RWPE1 (cell line): ENCODE measurements around the gene PPARGC1A.

Experiments used
- CTCF ChIA-PET: fragments of 350-600 bp; sonication (Branson Sonifier 250); formaldehyde crosslinking; extraction: SDS; loops from one replicate; lab custom pipeline; 2021; lab: Yijun Ruan, JAX
- POLR2A ChIA-PET: fragments of 400-600 bp; formaldehyde crosslinking; extraction: SDS; loops from one replicate; lab custom pipeline; 2020; ENCODE audit warnings: antibody characterized with exemption; ENCODE audit not compliant: low non-redundant PET; lab: Yijun Ruan, JAX
- DNase-seq: peaks from one replicate; pipeline ENCODE4 v3.0.0; 2012; ENCODE audit warnings: low spot score
- H3K27ac ChIP-seq: fragments of 450-650 bp; 2 replicates; pipeline ENCODE4 v1.5.1; 2017
- TF ChIP-seq, protein P1 (sequence below): fragments of 450-650 bp; conservative IDR thresholded peaks from 2 replicates; pipeline ENCODE4 v1.5.1; 2017; ENCODE audit warnings: low read depth, mild to moderate bottlenecking

The PPARGC1A gene

GRCh38 chr4:23923141-23923540 is 33.3 kb upstream of the PPARGC1A start:
- peak; percentile 7 for DNase-seq
- no peak overlapping the region for H3K27ac ChIP-seq
- CTCF ChIA-PET = no interaction called here
- POLR2A ChIA-PET = no interaction called here
- TF ChIP-seq, protein P1, sequence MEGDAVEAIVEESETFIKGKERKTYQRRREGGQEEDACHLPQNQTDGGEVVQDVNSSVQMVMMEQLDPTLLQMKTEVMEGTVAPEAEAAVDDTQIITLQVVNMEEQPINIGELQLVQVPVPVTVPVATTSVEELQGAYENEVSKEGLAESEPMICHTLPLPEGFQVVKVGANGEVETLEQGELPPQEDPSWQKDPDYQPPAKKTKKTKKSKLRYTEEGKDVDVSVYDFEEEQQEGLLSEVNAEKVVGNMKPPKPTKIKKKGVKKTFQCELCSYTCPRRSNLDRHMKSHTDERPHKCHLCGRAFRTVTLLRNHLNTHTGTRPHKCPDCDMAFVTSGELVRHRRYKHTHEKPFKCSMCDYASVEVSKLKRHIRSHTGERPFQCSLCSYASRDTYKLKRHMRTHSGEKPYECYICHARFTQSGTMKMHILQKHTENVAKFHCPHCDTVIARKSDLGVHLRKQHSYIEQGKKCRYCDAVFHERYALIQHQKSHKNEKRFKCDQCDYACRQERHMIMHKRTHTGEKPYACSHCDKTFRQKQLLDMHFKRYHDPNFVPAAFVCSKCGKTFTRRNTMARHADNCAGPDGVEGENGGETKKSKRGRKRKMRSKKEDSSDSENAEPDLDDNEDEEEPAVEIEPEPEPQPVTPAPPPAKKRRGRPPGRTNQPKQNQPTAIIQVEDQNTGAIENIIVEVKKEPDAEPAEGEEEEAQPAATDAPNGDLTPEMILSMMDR = no peak

DNA sequence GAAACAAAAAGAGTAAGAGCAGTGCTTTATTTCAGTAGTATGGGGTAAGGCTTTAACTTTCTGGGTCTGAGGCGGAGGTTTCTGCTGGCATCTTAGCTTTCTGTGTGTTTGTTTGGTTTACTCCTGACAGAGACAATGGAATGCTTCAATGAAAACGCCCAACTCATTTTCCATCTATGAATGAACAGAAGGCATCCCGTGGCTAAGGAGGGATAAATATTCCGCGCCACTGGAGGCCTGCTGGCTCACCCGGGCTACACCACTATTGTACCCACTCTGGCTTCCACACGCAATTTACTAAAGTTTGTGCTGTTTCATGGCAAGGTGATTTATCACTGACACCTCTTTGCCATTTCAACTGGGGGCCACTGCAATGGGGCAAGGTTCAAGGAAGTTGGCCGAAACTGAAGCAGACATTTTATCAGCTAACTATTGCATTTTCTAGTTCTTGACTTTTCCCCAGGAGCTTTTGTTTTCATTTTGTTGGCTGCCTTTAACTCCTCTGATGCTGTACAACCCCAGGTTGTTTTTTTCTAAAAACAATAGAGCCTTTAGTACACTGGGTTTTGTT is 32.8 kb upstream of the PPARGC1A start:
- no peak overlapping the region for H3K27ac ChIP-seq
- ChIA-PET CTCF (interaction anchor here (0.6 kb wide), 1 partner anchor 227 kb away, joined by 3 read pairs; no protein-coding TSS in a partner anchor), POLR2A (no interaction called here)
- DNase-seq = no peak
- TF ChIP-seq, protein P1 = no peak

GRCh38 chr4:23922013-23922412 is 32.2 kb upstream of the PPARGC1A start:
- ChIA-PET POLR2A (no interaction called here), CTCF (interaction anchor here (0.6 kb wide), 1 partner anchor 226 kb away, joined by 3 read pairs; no protein-coding TSS in a partner anchor)
- no peak overlapping the region for H3K27ac ChIP-seq
- TF ChIP-seq, protein P1 = no peak
- no peak for DNase-seq

DNA sequence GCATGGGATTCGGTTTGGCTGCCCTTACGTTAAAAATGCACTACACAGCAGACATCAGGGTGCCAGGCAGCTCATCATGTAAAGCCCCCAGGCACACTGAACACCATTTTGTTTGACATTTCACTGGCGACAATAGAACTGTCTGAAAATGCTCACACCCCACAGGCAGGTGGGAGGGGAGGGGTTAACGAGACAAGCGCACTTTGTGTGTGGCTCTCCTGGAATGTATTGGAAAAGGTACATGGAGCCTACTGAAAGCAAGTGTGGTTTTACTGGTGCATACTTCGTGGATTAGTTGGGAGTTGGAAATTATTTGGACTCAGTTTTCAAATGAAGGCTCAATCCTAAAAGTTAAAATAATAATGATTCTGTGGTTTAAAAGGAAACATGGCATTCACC is 31.6 kb upstream of the PPARGC1A start:
- DNase-seq = no peak
- H3K27ac ChIP-seq = no peak overlapping the region
- TF ChIP-seq, protein P1 = no peak
- ChIA-PET CTCF (no interaction called here), POLR2A (no interaction called here)

- TF ChIP-seq, protein P1 = no peak
- ChIA-PET CTCF (no interaction called here), POLR2A (no interaction called here)
- H3K27ac ChIP-seq = no peak overlapping the region
- no peak for DNase-seq
Observed at GRCh38 chr4:23920716-23921446, 31.0 kb upstream of the PPARGC1A start.

GRCh38 chr4:23920296-23920695 is 30.4 kb upstream of the PPARGC1A start:
- ChIA-PET POLR2A (no interaction called here), CTCF (no interaction called here)
- H3K27ac ChIP-seq = no peak overlapping the region
- no peak for DNase-seq
- TF ChIP-seq, protein P1 = no peak
